ENCODE measurements around the gene MVB12A.

Gene MVB12A

GRCh38 chr19:17455308-17456123, 35.7 kb downstream of the MVB12A start:
- TF ChIP-seq CTCF (conservative IDR thresholded peaks at IDR 0.05; ENCODE audit: low read depth, low read length), result no peak
- no peak overlapping the region for H3K4me3 ChIP-seq (ENCODE audit: low read length)
- no peak for DNase-seq (ENCODE audit: low read depth)

GRCh38 chr19:17456127-17456526, 36.3 kb downstream of the MVB12A start:
- no peak overlapping the region for H3K4me3 ChIP-seq (ENCODE audit: low read length)
- no peak for TF ChIP-seq CTCF (conservative IDR thresholded peaks at IDR 0.05; ENCODE audit: low read depth, low read length)
- no peak for DNase-seq (ENCODE audit: low read depth)

- no peak for DNase-seq (ENCODE audit: low read depth)
- no peak for TF ChIP-seq CTCF (conservative IDR thresholded peaks at IDR 0.05; ENCODE audit: low read depth, low read length)
- H3K4me3 ChIP-seq (ENCODE audit: low read length), result no peak overlapping the region
These were observed 37.8 kb downstream of the MVB12A start for GRCh38 chr19:17457616-17458015.

- TF ChIP-seq CTCF (conservative IDR thresholded peaks at IDR 0.05; ENCODE audit: low read depth, low read length), result no peak
- no peak for DNase-seq (ENCODE audit: low read depth)
- no peak overlapping the region for H3K4me3 ChIP-seq (ENCODE audit: low read length)
These were observed 39.1 kb downstream of the MVB12A start for GRCh38 chr19:17458970-17459369.

DNA sequence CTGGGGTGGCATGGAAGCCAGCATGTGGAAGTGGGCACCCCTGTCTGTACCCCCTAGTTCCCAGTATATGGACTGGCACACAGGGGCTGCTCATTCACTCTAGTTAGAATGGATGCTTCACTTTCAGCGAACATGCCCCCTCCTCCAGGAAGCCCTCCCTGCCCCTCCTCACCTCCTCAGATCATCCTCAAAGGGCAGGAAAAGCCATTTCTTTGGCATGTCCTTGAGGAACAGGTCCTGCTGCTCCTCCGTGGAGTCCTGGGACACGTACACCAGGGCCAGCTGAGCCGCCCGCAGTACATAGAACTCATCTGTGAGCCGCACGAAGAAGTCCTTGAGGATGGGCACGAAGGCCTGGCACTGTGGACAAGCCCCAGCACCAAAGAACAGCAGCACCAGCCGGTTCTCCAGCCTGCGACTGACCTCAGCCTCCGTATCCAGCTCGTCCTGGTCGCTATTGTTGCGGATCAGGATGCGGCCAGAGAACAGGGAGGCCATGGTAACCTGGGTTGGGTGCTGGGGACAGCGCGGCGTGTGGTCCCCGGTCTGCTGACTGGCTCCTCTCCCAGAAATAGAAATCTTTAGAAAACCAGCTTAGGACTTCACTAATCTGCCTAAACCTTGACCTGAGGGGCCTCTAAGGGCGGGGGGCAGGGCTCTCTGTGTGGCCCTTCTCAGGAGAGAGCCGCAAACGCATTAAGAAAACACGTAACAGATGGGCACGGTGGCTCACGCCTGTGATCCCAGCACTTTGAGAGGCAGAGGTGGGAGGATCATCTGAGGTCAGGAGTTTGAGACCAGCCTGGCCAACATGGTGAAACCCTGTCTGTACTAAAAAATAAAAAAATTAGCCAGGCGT, 40.8 kb downstream of the MVB12A start, which contains the start of gene NXNL1:
TSS of gene NXNL1 (minus strand) at position 555 of the 859 bp plus-strand sequence. CDS start at position 498, 57 bp downstream.
- DNase-seq (ENCODE audit: low read depth), result no peak
- H3K4me3 ChIP-seq (ENCODE audit: low read length), result no peak within 1 kb of the TSS
- TF ChIP-seq CTCF (conservative IDR thresholded peaks at IDR 0.05; ENCODE audit: low read depth, low read length), result no peak

- no peak for TF ChIP-seq CTCF (conservative IDR thresholded peaks at IDR 0.05; ENCODE audit: low read depth, low read length)
- no peak overlapping the region for H3K4me3 ChIP-seq (ENCODE audit: low read length)
- no peak for DNase-seq (ENCODE audit: low read depth)
These were observed 46.6 kb downstream of the MVB12A start for GRCh38 chr19:17466487-17466850.

All from retinal pigment epithelial cell (primary cell).